ENCODE data around the gene ADGRE2. TPM values are rescaled to one million over a fixed set of nuclear protein-coding genes. Genes with fewer than 3 reads are reported as not detected.
"Not testable (repeated sequence)": the region's sequence is repeated elsewhere in the genome, so short reads cannot be mapped to it uniquely, and the experiment has no call there.

The ADGRE2 gene
- total RNA-seq, 1 donor, result 22.7 TPM

DNA sequence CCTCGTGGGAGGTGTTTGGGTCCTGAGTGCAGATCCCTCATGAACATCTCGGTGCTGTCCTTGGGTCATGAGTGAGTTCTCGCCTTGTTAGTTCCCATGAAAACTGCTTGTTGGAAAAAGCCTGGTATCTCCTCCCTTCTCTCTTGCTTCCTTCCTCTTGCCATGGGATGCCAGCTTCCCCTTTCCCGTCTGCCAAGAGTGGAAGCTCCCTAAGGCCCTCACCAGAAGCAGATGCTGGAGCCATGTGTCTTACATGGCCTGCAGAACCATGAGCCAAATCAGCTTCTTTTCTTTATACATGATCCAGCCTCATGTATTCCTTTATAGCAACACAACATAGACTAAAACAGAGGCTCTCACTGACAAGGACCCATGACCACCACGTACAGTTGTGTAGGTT, 8.2 kb downstream of the ADGRE2 start:
- Histone ChIP-seq H3K27me3 (ENCODE audit: insufficient read depth, low read length) (no peaks in the 10 kb centered on the region), H3K4me3 (ENCODE audit: low read length) (no peak overlapping the region), H3K4me1 (ENCODE audit: insufficient read depth, low read length) (peaks cover 2% of the 10 kb centered on the region), H3K9me3 (ENCODE audit: low read depth, low read length) (no peaks in the 10 kb centered on the region)

DNA sequence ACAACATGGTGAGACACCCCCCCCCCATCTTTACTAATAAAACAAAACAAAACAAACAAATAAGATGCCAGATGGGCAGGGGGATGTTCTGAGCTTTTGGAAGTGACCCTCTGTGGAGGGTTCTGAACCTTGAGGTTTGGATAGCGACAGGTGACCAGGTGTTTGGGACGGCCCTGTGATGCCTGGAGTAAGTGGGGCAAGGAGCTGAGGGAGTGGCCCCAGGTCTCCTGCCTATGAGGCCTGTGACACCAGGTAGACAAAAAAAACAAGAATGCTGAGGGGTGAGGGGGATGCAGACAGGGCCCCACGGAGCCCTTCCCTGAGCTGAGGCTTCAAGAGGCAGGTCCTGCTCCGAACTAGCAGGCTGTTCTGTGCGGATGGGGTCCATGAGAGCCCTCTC, 9.2 kb downstream of the ADGRE2 start:
- Histone ChIP-seq H3K4me3 (ENCODE audit: low read length) (no peak overlapping the region), H3K9me3 (ENCODE audit: low read depth, low read length) (no peaks in the 10 kb centered on the region), H3K4me1 (ENCODE audit: insufficient read depth, low read length) (no peaks in the 10 kb centered on the region), H3K27me3 (ENCODE audit: insufficient read depth, low read length) (no peaks in the 10 kb centered on the region)

DNA sequence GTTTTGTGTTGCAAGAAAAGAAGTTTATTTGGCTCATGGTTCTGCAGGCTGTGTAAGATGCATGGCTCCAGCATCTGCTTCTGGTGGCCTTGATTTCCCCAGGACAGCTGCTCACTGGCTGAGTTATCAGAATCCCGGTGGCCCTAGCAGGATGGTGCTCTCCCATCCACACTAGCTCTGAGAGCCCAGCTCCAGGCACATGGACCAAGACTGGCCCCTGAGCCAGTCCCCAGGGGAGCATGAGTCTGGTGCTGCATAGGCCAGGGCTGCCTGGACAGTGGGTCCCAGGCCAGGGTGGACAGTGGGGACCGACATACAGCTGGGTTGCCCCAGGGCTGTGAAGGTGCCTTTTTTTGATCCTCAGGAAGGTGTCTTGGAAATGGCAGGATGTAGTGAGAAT, 10.4 kb downstream of the ADGRE2 start:
- H3K4me3 ChIP-seq (ENCODE audit: low read length), result no peak overlapping the region
- H3K27me3 ChIP-seq (ENCODE audit: insufficient read depth, low read length), result no peaks in the 10 kb centered on the region
- H3K9me3 ChIP-seq (ENCODE audit: low read depth, low read length), result no peaks in the 10 kb centered on the region
- no peaks in the 10 kb centered on the region for H3K4me1 ChIP-seq (ENCODE audit: insufficient read depth, low read length)

DNA sequence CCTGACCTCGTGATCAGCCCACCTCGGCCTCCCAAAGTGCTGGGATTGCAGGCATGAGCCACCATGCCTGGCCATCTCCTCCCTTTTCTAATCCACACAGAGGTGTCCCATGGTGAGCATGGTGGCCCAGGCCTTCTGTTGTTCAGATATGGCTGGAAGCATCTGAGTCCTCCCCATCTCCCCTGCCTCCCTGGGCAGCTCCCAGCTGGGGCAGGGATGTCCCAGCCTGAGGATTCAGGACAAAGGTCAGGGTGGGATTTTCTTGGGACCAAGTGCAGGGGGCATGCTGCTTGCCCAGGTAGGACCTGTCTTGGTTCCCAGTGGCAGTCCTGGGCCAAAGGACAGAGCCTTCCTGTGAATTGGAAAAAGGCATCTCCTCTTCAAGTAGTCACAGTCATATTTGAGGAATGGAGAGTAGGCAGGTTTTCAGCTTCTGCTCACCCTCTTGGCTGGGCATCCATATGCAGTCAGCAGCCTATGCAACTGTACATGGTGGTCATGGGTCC, 10.8 kb downstream of the ADGRE2 start:
- Histone ChIP-seq H3K4me1 (ENCODE audit: insufficient read depth, low read length) (no peaks in the 10 kb centered on the region), H3K9me3 (ENCODE audit: low read depth, low read length) (no peaks in the 10 kb centered on the region), H3K4me3 (ENCODE audit: low read length) (no peak overlapping the region), H3K27me3 (ENCODE audit: insufficient read depth, low read length) (no peaks in the 10 kb centered on the region)

DNA sequence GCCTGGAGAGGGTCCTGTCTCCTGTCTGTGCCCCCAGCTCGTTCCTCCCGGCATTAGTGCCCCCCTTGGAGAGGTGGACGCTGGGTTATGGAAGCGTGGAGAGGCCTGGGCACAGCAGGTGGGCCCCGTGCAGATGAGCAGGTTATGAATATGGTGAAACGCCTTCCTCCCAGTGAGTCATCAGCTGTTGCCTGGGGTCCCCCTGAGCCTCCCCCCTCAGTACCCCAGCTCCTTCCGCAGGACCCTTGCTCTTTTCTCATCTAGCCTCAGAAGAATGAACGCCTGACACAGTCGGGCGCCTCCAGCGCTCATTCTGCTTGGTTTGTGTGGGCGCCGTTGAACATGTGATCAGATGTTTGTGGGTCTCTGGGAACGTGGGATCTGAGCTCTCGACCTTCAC, 12.5 kb downstream of the ADGRE2 start:
- not testable (repeated sequence) for H3K27me3 ChIP-seq (ENCODE audit: insufficient read depth, low read length); H3K9me3 ChIP-seq (ENCODE audit: low read depth, low read length); H3K4me3 ChIP-seq (ENCODE audit: low read length); H3K4me1 ChIP-seq (ENCODE audit: insufficient read depth, low read length)

DNA sequence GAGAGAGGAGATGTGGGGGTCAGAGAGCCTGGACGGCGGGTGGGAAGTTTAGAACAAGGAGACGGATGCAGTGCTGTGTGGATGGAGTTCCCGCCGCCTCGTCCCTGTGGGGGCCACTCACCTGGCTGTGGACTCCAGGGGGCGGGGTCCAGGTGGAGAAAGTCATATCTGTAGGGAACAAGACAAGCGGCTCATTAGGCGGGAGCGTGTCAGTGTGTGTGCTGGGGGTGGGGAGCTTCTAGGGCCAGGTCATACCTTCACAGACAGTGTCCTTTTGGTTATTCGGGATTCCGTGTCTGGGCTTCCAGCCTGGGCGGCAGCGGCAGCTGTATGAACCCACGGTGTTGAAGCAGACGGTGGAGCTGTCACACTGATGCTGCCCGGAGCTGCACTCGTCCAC, 13.0 kb downstream of the ADGRE2 start:
- H3K27me3 ChIP-seq (ENCODE audit: insufficient read depth, low read length); H3K4me1 ChIP-seq (ENCODE audit: insufficient read depth, low read length); H3K9me3 ChIP-seq (ENCODE audit: low read depth, low read length); H3K4me3 ChIP-seq (ENCODE audit: low read length): not testable (repeated sequence)

DNA sequence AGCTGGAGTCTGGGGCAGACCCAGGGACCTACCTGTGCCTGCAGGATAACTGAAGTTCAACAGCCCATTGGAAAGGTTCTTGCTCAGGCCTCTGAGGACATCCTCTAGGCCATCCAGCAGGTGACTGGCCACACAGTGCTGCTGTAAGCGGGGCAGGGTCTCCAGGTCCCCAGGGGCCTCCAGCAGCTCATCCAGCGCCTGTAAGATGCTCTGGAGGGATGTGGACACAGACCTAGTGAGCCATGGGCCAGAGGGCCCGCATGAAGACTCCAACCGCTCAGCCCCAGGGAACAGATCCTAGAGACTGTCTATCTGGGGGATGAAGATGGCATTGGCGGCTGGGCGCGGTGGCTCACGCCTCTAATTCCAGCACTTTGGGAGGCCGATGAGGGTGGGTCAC, 14.0 kb downstream of the ADGRE2 start:
- Histone ChIP-seq H3K4me1 (ENCODE audit: insufficient read depth, low read length) (no peaks in the 10 kb centered on the region), H3K27me3 (ENCODE audit: insufficient read depth, low read length) (no peaks in the 10 kb centered on the region), H3K9me3 (ENCODE audit: low read depth, low read length) (no peaks in the 10 kb centered on the region), H3K4me3 (ENCODE audit: low read length) (no peak overlapping the region)

DNA sequence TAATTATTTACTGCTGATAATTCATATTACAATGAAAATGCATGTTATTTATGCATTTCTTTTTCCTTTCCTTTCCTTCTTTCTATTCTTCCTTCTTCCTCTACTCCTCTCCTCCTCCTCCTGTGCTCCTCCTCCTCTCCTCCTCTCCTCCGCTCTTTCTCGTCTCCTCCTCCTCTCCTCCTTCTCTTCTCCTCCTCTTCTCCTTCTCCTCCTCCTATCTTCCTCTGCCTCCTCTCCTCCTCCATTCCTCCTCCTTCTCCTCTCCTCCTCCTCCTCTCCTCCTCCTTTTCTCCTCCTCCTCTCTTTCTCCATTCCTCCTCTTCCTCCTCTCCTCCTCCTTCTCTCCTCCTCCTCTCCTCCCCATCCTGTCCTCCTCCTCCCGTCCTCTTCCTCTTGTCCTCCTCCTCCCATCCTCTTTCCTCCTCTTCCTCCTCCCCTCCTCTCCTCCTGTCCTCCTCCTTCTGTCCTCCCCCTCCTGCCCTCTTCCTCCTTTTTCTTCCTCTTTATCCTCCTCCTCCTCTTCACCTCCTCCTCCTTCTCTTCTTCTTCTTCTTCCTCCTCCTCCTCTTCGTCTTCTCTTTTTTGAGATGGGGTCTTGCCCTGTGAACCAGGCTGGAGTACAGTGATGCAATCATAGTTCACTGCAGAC, 14.7 kb downstream of the ADGRE2 start:
- Histone ChIP-seq H3K9me3 (ENCODE audit: low read depth, low read length) (no peaks in the 10 kb centered on the region), H3K4me1 (ENCODE audit: insufficient read depth, low read length) (no peaks in the 10 kb centered on the region), H3K27me3 (ENCODE audit: insufficient read depth, low read length) (no peaks in the 10 kb centered on the region), H3K4me3 (ENCODE audit: low read length) (no peak overlapping the region)

DNA sequence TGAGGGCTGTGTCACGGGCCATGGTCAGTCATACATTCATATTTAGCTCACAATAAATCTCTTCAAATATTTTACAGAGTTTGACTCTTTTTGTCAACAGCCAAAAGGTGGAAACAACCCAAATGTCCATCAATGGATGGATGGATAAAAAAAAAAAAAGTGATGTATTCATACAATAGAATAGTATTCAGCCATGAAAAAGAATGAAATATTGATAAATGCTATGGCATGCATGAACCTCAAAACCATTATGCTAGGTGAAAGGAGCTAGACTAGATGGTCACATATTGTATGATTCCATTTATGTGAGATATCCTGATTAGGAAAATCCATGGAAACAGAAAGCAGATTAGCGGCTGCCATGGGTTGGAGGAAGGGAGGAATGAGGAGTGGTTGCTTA, 16.2 kb downstream of the ADGRE2 start:
- H3K4me3 ChIP-seq (ENCODE audit: low read length), result no peak overlapping the region
- no peaks in the 10 kb centered on the region for H3K27me3 ChIP-seq (ENCODE audit: insufficient read depth, low read length)
- H3K4me1 ChIP-seq (ENCODE audit: insufficient read depth, low read length), result no peaks in the 10 kb centered on the region
- no peaks in the 10 kb centered on the region for H3K9me3 ChIP-seq (ENCODE audit: low read depth, low read length)

DNA sequence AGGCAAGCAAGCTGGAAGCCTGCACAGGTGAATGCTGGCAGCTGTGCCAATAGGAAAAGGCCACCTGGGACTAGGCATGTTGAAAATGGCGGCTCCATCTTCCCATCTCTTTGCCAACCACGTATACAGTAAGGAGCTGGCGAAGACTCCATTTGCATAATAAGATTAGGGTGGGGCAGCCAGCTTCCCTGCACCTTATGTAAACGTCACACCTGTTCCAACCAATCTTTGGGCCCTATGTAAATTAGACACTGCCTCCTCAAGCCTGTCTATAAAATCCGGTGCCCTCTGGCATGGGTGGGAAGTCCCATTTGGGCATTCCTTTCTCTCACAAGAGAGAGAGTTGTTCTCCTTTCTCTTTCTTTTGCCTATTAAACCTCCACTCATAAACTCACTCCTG, 16.8 kb downstream of the ADGRE2 start:
- no peaks in the 10 kb centered on the region for H3K9me3 ChIP-seq (ENCODE audit: low read depth, low read length)
- no peaks in the 10 kb centered on the region for H3K4me1 ChIP-seq (ENCODE audit: insufficient read depth, low read length)
- H3K4me3 ChIP-seq (ENCODE audit: low read length), result no peak overlapping the region
- no peaks in the 10 kb centered on the region for H3K27me3 ChIP-seq (ENCODE audit: insufficient read depth, low read length)

DNA sequence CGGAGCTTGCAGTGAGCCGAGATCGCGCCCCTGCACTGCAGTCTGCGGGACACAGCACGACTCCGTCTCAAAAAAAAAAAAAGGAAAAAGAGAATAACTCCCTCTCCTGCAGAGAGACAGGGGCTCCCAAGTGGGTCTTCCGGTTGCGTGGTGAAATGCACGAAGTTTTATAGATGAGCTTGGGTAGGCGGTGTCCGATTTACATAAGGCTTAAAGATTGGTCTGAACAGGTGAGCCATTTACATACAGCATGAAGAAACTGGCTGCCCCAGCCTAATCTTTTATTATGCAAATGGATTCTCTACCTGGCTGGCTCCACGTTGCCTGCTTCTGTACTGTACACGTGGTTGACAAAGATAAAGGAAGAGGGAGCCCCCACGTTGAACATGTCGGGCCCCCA, 19.5 kb downstream of the ADGRE2 start:
- Histone ChIP-seq H3K4me1 (ENCODE audit: insufficient read depth, low read length) (no peaks in the 10 kb centered on the region), H3K4me3 (ENCODE audit: low read length) (no peak overlapping the region), H3K27me3 (ENCODE audit: insufficient read depth, low read length) (no peaks in the 10 kb centered on the region), H3K9me3 (ENCODE audit: low read depth, low read length) (no peaks in the 10 kb centered on the region)

DNA sequence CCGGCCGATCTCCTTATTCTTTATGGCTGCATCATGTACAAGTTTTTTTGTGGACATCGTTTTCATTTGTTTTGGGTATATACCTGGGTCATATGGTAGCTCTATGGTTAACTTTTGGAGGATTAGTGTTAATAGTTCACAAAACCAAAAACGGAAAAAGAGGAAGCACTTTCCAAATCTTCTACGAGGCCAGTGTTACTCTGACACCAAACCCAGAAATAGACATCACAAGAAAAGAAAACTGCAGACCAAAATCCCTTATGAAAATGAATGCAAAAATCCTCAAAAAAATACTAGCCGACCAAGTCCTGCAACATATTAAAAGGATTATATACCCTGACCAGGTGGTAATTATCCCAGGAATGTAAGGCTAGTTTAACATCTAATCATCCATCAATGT, 29.8 kb downstream of the ADGRE2 start:
- no peaks in the 10 kb centered on the region for H3K9me3 ChIP-seq (ENCODE audit: low read depth, low read length)
- no peaks in the 10 kb centered on the region for H3K4me1 ChIP-seq (ENCODE audit: insufficient read depth, low read length)
- no peak overlapping the region for H3K4me3 ChIP-seq (ENCODE audit: low read length)
- no peaks in the 10 kb centered on the region for H3K27me3 ChIP-seq (ENCODE audit: insufficient read depth, low read length)

DNA sequence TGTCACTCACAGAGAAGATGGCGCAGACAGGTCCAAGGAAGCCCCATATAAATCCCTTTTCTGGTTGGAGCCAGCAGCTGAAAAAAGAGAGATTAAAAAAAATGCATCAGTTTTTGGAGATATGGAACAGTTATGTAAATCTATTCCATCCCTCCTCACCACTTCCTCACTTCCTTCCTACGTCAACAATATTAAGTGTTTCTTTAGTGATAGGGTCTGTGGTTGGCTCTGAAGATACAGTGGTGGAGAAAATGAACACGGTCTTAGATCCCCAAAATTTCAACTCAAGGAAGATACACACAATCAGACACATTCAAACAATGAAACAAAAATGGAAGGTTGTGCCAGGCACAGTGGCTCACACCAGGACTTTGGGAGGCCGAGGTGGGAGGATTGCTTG, 31.5 kb downstream of the ADGRE2 start:
- no peak overlapping the region for H3K4me3 ChIP-seq (ENCODE audit: low read length)
- H3K4me1 ChIP-seq (ENCODE audit: insufficient read depth, low read length), result no peaks in the 10 kb centered on the region
- H3K27me3 ChIP-seq (ENCODE audit: insufficient read depth, low read length), result no peaks in the 10 kb centered on the region
- H3K9me3 ChIP-seq (ENCODE audit: low read depth, low read length), result no peaks in the 10 kb centered on the region

DNA sequence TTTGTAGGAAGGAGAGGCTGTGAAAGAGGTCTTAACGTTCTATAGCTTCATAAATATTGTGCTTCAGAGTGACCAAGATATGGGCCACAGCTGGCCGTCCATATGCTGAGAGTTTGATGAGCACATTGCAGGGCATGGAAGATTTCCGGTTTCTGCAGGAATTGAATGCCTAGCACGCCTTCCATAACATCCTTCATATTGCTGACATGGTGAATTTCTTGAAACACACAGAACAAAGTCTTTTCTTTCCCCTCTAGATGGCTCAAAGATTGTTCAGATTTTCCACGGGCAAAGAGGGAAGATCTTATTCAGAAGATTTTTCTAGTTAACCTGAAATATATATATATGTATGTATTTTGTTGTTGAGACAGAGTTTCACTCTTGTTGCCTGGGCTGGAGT, 42.4 kb downstream of the ADGRE2 start:
- H3K27me3 ChIP-seq (ENCODE audit: insufficient read depth, low read length), result no peaks in the 10 kb centered on the region
- no peak overlapping the region for H3K4me3 ChIP-seq (ENCODE audit: low read length)

DNA sequence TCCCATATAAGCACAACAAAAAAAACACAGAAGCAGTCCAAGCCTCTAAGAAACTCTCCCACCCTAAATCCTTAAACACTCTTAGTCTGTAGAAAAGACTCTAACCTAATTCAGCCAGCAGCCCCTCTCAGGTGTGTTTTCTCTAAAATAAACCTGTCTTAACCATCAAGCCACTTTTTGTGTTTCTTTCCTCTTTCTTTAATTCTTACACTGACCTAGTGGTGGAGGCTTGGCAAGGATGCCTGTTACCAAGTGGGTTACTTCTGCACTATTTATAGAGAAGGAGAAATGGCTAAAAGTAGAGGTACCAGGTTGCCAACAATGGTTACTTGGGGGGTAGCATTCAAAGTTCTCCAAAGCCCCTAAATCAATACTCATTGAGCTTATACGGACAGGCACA, 44.8 kb downstream of the ADGRE2 start:
- peaks cover 6% of the 10 kb centered on the region for H3K9me3 ChIP-seq (ENCODE audit: low read depth, low read length)
- no peaks in the 10 kb centered on the region for H3K27me3 ChIP-seq (ENCODE audit: insufficient read depth, low read length)
- no peaks in the 10 kb centered on the region for H3K4me1 ChIP-seq (ENCODE audit: insufficient read depth, low read length)
- no peak overlapping the region for H3K4me3 ChIP-seq (ENCODE audit: low read length)

More for the DNA sequence above, 42.4 kb downstream of the ADGRE2 start:
- Histone ChIP-seq H3K4me1 (ENCODE audit: insufficient read depth, low read length) (no peaks in the 10 kb centered on the region), H3K9me3 (ENCODE audit: low read depth, low read length) (no peaks in the 10 kb centered on the region)

DNA sequence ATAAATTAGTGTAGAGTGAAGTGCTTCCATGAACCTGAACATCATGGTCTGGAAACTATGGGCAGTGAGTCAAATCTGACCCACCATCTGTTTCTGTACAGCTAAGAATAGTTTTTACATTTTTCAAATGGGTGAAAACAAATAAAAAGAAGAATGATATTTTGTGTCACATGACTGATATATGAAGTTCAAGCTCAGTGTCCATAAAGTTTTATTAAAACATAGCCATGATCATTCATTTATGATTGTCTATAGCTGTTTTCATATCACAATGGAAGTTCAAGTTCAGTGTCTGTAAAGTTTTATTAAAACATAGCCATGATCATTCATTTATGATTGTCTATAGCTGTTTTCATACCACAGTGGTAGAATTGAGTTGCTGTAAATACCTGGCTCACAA, 45.9 kb downstream of the ADGRE2 start:
- no peak overlapping the region for H3K4me3 ChIP-seq (ENCODE audit: low read length)
- no peaks in the 10 kb centered on the region for H3K4me1 ChIP-seq (ENCODE audit: insufficient read depth, low read length)
- peaks cover 10% of the 10 kb centered on the region for H3K9me3 ChIP-seq (ENCODE audit: low read depth, low read length)
- no peaks in the 10 kb centered on the region for H3K27me3 ChIP-seq (ENCODE audit: insufficient read depth, low read length)

All from mononuclear cell (primary cell).